Vagina (tissue), 2 donors: ENCODE data around the gene SMYD5.

ENCODE experiments used
- CTCF ChIP-seq, 3 experiments: fragments of 450-650 bp in 2 of 3; fragments of 200-600 bp in 1 of 3; sonication (generic) in 1 of 3; IDR thresholded peaks; one replicate each; pipeline ENCODE4 v1.5.1; 2017 to 2019; ENCODE audit warnings: antibody characterized with exemption in 3 of 3, mild to moderate bottlenecking in 2 of 3, moderate library complexity in 2 of 3
- POLR2AphosphoS5 ChIP-seq, 2 donors: sonication (generic); formaldehyde crosslinking; IDR thresholded peaks; one replicate each; pipeline ENCODE4 v1.9.0; 2017; ENCODE audit warnings: antibody characterized with exemption in 2 of 2, mild to moderate bottlenecking in 2 of 2, low read depth in 1 of 2; ENCODE audit not compliant: insufficient read depth in 1 of 2

- no peak for TF ChIP-seq CTCF (IDR thresholded peaks at IDR 0.05)
- no peak for TF ChIP-seq POLR2AphosphoS5 (IDR thresholded peaks at IDR 0.05; ENCODE audit: insufficient read depth in 1 of 2, low read depth in 1 of 2)
These were observed 24.9 kb downstream of the SMYD5 start for GRCh38 chr2:73238976-73239375.
